GM21576 (cell line): Measurements from ENCODE around the gene C2CD4A.
"Not testable (repeated sequence)": the region's sequence is repeated elsewhere in the genome, so short reads cannot be mapped to it uniquely, and the experiment has no call there.

ENCODE experiments used
- ATAC-seq: cut with Tn5 transposase; IDR thresholded peaks from one replicate; pipeline ENCODE4 v1.9.1; 2021; ENCODE audit warnings: mild to moderate bottlenecking, moderate library complexity; ENCODE audit not compliant: unreplicated experiment

C2CD4A gene, protein sequence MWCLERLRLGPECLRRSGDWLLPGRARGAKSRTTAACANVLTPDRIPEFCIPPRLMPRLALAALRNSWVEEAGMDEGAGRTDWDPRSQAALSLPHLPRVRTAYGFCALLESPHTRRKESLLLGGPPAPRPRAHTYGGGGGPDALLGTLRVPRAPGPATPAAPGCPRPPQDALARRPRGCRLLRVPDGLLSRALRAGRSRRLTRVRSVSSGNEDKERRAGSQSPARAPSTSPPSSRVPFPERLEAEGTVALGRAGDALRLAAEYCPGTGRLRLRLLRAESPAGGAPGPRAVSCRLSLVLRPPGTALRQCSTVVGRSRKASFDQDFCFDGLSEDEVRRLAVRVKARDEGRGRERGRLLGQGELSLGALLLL

DNA sequence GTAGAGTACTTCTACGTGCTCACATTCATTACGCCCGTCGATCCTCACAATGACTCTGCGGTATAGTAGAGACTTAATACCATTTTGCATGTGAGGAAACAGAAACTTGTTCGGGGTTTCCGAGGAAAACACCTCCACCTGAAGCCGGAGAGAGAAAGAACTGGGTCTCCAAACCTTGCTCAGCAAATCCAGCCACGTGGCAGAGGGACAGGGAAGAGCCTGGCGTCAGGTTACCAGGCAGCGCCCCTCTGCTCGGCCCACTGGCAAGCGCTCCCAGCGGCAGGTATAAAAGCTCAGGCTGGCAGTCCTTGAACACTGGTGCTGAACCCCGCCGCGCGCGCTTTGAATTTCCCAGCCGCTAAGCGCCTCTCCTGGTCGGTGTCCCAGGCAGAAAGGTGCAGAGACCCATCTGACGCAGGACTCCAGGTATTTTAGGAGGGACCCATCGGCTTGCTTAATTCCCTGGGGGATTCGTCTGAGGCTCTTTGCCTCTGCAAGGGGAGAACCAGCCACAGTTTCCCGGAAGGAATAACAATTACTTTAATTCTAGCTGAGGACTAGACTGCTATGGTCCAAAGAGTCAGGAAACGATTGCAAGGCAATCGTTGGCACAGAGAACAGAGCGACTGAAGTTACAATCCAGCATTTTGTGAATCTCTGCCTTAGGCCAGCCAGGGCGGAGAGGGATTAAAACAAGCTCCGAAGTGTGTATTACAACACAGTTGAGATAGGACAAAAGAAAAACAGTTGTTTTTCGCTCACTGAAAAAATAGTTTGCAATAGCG, at the start of gene C2CD4A:
TSS of gene C2CD4A (plus strand) at position 315 of the 785 bp plus-strand sequence. CDS start 637 bp downstream, outside the sequence.
- peak; percentile 38 for ATAC-seq

- no peak for ATAC-seq
Measured at GRCh38 chr15:62020576-62021160, 46.1 kb upstream of the C2CD4A start.

- ATAC-seq, result no peak
Measured at GRCh38 chr15:62021991-62022600, 44.7 kb upstream of the C2CD4A start.

- no peak for ATAC-seq
Measured at GRCh38 chr15:62026487-62027262, 40.1 kb upstream of the C2CD4A start.

DNA sequence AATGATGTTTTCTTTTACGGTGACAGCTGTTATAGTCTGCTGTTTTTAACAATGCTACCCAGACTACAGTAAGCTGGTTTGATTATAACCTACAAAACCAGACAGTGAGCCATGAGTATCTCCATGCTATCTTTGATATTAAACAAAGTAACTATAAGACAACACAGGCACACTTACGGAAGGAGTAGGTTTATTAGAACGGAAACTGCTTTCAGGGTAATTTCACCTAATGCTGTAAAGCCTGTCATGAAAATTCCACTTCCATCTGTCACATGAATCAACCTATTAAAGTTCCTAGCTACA, 39.6 kb upstream of the C2CD4A start:
- no peak for ATAC-seq

- no peak for ATAC-seq
Measured at GRCh38 chr15:62027916-62028315, 38.9 kb upstream of the C2CD4A start.

DNA sequence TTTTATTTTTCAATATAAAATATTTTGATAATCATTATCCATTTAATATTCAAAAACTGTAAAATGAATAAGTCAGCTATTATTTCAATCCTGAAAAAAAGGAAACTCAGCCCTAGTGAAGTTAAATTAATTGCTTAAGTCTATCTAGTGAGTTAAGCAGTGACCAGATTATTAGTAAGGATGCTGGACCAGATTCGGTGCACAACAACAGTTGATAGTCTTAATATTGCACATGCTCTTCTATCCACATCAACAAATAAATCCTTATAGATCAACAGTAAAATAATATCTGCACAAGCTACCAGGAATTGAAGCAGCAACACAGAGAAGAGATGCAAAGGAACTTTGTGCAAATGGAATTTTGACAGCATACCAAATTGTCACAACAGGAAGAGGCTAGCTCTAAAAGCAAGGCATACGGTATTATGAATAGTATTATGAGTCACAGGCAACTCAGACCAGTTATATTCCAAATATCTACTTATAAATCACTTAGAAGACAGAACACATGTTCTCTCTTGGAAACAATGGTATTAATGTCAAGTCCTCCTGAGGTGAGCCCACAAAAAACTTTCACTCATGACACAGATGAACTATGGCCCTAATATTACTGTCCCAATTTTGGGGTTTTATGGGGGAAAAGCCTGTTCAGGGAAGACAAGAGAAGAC, 31.4 kb upstream of the C2CD4A start:
- ATAC-seq, result no peak

DNA sequence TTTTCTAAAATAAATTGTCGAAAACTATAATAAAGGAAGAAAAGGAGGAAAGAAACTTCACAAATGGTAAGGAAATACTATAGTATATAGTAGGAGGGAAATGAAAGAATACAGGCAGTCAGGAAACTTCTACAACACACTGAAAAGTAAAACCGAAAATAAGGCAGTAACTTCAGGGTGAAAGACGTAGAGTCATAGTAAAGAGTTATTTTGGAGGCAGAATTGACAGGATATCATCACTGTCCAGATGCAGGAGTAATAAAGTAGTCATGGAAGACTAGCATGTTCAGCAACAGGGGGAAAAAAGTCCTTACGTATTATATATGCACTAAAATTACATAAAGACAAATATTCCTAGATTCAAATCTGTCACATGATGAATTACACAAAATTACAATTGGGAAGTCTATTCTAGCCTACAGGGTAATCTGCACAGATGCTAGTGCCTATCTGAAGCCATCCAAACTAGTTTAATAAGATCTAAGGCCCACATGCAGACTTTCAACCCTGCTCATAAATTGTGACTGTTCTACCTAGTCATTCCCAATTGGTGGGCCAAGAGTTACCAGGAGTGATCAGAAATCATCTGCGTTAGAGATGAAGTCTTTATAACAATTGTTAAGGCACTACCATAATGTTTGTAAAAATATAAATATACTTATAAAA, 20.6 kb upstream of the C2CD4A start:
- ATAC-seq, result peak; percentile 74

DNA sequence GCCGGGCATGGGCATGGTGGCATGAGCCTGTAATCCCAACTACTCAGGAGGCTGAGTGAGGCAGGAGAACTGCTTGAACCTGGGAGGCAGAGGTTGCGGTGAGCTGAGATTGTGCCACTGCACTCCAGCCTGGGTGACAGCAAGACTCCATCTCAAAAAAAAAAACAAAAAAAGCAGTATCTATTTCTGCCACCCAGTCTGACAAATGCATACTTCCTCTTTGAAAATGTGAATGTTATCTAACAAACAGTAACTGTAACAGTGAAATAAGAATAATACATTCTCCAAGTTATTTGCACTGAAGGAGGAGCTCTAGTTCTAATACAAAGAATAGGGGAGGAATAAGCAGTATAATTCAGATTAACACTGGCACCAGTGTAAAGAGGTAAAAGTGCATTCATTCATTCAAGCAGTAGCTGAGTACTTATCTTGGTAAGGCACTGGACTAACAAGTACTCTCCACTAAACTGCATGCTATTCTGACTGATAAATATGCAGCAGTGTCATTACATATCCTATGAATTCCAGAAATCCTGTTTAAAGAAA, 19.4 kb upstream of the C2CD4A start:
- ATAC-seq, result no peak

- not testable (repeated sequence) for ATAC-seq
Measured at GRCh38 chr15:62048254-62048653, 18.5 kb upstream of the C2CD4A start.

DNA sequence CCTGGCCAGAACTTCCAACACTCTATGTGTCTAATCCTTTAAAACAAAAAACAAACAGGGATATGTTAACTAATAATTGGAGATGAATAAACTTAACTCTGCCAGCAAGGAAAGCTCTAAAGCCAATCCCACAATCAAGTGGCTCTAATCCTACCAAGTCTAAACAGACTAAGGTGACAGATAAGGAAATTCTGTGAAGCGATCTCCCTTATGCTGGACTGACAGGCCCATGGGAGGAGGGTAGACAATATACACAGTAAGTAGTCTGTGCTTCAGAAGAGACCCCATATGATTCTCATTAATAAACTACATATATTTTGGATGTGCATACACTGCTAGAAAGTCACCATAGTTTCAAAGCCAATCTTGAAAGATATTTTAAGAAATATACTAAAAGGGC, 16.7 kb upstream of the C2CD4A start:
- ATAC-seq, result no peak

DNA sequence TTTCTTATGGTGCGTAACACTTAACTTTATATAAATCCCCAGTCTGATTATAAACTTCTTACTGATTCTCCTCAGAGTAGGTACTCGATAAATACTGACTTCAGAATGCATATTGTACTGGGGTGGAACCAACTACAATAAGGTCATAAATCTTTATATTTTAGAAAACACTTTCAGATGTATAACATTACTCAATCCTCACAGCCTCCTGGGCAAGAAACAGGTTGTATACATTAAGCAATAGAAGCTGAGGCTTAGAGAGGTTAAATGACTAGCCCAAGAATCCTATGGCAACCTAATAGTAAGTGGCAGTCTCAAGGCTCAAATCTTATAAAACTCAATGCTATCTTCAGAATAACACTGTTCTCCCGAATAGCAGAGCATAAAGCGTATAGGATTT, 15.6 kb upstream of the C2CD4A start:
- ATAC-seq, result no peak

- no peak for ATAC-seq
Measured at GRCh38 chr15:62052713-62053112, 14.1 kb upstream of the C2CD4A start.

GRCh38 chr15:62053439-62054085, 13.2 kb upstream of the C2CD4A start:
- no peak for ATAC-seq

DNA sequence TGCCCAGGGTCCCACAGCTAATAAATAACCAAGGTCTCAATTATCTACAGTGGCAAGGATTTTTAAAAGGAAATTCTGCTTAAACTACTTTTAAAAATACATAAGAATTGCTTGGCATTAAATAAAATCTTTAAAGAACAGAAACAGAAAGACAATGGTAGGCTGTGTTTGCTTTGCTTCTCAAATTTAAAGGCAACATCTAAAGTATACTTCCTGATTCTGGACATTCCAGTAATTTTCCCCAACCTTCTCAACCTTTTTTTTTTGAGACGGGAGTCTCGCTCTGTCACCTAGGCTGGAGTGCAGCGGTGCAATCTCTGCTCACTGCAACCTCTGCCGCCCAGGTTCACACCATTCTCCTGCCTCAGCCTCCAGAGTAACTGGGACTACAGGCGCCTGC, 11.8 kb upstream of the C2CD4A start:
- no peak for ATAC-seq

- no peak for ATAC-seq
Measured at GRCh38 chr15:62057341-62057980, 9.3 kb upstream of the C2CD4A start.

- ATAC-seq, result no peak
Measured at GRCh38 chr15:62058327-62059028, 8.3 kb upstream of the C2CD4A start.
